ENCODE results near the gene TMEM132D.

TMEM132D gene

DNA sequence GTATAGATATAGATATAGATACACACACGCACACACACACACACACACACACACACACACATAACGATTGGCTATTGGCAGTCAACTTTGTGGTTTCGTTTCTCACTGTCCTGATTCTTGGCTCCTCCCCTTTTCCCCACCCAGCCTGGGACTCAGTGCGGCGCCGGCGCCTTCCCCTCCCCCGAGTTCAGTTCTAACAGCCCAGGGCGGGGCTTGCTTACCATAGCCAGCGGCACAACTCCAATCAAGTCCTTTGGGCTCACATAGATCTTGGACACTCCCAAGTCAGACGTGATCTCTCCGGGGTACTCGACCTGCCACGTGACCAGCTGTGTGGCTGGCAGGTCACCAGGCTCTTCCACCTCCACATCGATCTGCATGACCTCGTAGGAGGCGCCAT, 566.4 kb downstream of the TMEM132D start:
- TF ChIP-seq, protein P1, sequence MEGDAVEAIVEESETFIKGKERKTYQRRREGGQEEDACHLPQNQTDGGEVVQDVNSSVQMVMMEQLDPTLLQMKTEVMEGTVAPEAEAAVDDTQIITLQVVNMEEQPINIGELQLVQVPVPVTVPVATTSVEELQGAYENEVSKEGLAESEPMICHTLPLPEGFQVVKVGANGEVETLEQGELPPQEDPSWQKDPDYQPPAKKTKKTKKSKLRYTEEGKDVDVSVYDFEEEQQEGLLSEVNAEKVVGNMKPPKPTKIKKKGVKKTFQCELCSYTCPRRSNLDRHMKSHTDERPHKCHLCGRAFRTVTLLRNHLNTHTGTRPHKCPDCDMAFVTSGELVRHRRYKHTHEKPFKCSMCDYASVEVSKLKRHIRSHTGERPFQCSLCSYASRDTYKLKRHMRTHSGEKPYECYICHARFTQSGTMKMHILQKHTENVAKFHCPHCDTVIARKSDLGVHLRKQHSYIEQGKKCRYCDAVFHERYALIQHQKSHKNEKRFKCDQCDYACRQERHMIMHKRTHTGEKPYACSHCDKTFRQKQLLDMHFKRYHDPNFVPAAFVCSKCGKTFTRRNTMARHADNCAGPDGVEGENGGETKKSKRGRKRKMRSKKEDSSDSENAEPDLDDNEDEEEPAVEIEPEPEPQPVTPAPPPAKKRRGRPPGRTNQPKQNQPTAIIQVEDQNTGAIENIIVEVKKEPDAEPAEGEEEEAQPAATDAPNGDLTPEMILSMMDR (IDR thresholded peaks at IDR 0.05; ENCODE audit: insufficient read depth, missing control alignments): no peak
- DNase-seq (ENCODE audit: insufficient read length, low spot score) (no peak), FAIRE-seq (no peak)

- TF ChIP-seq, protein P1 (IDR thresholded peaks at IDR 0.05; ENCODE audit: insufficient read depth, missing control alignments): no peak
- DNase-seq (ENCODE audit: insufficient read length, low spot score) (no peak), FAIRE-seq (no peak)
These were observed 568.1 kb downstream of the TMEM132D start for GRCh38 chr12:129335773-129336172.

GRCh38 chr12:129332286-129332685, 571.5 kb downstream of the TMEM132D start:
- no peak for FAIRE-seq
- no peak for DNase-seq (ENCODE audit: insufficient read length, low spot score)
- TF ChIP-seq, protein P1 (IDR thresholded peaks at IDR 0.05; ENCODE audit: insufficient read depth, missing control alignments): no peak

- DNase-seq (ENCODE audit: insufficient read length, low spot score): no peak
- FAIRE-seq: no peak
- TF ChIP-seq, protein P1 (IDR thresholded peaks at IDR 0.05; ENCODE audit: insufficient read depth, missing control alignments): no peak
These were observed 572.3 kb downstream of the TMEM132D start for GRCh38 chr12:129331356-129332085.

DNA sequence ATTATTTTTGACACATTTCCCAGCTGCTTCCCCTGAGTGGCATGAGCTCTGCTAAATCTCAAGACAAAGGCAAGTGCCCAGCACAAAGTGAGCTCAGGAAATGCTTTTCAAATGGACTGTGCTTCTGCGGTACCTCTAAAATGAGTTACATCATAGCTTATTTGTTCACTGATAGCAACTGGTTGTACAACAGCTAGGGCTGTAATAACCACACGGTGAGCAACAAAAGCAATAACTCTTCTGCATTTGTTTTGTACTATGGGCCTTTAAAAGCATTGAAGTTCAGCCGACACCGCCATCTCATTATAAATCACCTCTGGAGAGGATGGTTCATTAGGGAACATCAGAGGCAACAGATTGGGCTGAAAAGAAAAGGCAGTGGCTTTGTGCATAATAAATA, 575.6 kb downstream of the TMEM132D start:
- DNase-seq (ENCODE audit: insufficient read length, low spot score) (no peak), FAIRE-seq (no peak)
- TF ChIP-seq, protein P1 (IDR thresholded peaks at IDR 0.05; ENCODE audit: insufficient read depth, missing control alignments): no peak

DNA sequence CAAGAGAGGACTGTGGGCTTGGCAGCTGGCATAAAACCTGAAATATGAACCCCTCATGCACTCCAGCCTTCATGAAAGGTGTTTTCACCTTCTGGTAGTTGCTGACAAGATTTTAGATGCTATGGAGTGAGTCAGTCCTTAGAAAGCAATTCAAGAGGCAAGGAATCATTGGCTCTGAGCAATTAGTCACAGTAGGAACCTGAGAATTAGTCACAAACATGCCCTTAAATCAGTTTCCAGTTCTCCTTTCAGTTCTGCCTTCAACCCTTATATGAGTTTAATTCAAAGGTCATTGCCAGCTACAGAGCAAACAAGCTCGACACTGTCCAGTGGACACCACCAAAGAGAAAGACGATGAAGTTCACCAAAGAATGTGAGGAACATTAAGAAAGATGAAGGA, 578.3 kb downstream of the TMEM132D start:
- no peak for DNase-seq (ENCODE audit: insufficient read length, low spot score)
- TF ChIP-seq, protein P1 (IDR thresholded peaks at IDR 0.05; ENCODE audit: insufficient read depth, missing control alignments): no peak
- no peak for FAIRE-seq

DNA sequence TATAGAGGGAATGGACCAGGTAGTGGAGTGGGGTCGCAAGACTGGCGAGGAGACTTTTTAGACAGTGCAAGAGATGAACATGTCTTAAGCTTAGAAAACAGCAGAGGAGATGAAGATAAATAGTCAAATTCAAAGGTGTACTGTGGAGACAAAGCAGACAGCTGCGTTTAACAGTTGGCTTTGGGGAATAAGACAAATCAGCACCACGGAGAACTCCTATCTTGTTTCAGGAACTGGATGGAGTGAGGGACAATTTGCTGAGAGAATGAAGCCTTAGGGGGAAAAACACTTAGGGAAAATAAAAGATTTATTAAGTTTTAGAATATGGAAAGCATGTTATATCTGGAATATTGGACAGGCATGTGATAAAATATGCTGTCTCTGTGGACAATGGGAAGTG, 591.8 kb downstream of the TMEM132D start:
- no peak for FAIRE-seq
- TF ChIP-seq, protein P1 (IDR thresholded peaks at IDR 0.05; ENCODE audit: insufficient read depth, missing control alignments): no peak
- no peak for DNase-seq (ENCODE audit: insufficient read length, low spot score)
